ENCODE results near the gene REG4.

REG4 gene

DNA sequence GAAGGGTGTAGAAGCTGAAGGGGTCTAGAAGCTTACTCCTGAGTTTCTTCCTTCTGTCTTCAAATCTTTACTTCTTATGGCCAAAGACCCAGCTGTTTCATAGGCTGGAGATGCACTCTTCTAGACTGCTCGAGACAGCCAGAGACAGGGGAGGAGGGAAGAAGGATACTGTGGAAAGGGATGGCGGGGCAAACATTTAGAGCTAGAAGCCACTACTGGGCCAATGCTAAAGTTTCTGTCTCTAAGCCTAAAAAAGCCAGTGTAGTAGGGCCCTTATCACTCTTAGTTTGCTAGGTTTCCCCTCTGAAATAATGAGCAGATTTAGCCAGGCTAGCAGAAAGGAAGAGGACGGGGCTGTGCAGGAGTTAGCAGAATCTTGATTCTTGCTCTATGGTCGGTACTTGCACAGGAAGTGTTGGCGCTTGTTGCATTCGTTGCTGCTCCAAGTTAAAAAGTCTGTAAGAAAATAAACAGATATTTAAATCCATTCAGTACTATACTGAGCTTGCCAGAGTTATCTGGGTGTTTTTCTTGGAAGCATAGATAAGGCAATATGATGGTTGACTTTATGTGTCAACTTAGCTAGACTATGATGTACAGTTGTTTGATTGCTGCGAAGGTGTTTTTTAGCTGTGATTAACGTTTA lies 16.9 kb downstream of the REG4 start:
- H3K27me3 ChIP-seq (ENCODE audit: insufficient read depth, poor library complexity, severe bottlenecking): no peaks in the 10 kb centered on the region
- no peak for DNase-seq (ENCODE audit: low read depth in 1 of 2, low spot score in 1 of 2)
- H3K27ac ChIP-seq (replicated peaks): no peak overlapping the region
- no peak for TF ChIP-seq GABPA (IDR thresholded peaks at IDR 0.05; ENCODE audit: low read depth)
- no peak for TF ChIP-seq POLR2AphosphoS5 (IDR thresholded peaks at IDR 0.05; ENCODE audit: low read depth)
- TF ChIP-seq REST (IDR thresholded peaks at IDR 0.05; ENCODE audit: insufficient replicate concordance, low read depth): no peak
- TF ChIP-seq, protein P1, sequence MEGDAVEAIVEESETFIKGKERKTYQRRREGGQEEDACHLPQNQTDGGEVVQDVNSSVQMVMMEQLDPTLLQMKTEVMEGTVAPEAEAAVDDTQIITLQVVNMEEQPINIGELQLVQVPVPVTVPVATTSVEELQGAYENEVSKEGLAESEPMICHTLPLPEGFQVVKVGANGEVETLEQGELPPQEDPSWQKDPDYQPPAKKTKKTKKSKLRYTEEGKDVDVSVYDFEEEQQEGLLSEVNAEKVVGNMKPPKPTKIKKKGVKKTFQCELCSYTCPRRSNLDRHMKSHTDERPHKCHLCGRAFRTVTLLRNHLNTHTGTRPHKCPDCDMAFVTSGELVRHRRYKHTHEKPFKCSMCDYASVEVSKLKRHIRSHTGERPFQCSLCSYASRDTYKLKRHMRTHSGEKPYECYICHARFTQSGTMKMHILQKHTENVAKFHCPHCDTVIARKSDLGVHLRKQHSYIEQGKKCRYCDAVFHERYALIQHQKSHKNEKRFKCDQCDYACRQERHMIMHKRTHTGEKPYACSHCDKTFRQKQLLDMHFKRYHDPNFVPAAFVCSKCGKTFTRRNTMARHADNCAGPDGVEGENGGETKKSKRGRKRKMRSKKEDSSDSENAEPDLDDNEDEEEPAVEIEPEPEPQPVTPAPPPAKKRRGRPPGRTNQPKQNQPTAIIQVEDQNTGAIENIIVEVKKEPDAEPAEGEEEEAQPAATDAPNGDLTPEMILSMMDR (IDR thresholded peaks at IDR 0.05; ENCODE audit: insufficient read depth, low read length): no peak
- TF ChIP-seq SPI1 (IDR thresholded peaks at IDR 0.05; ENCODE audit: borderline replicate concordance, low read depth): no peak
- no peak overlapping the region for H3K4me3 ChIP-seq (replicated peaks; ENCODE audit: insufficient read depth, low read length)

DNA sequence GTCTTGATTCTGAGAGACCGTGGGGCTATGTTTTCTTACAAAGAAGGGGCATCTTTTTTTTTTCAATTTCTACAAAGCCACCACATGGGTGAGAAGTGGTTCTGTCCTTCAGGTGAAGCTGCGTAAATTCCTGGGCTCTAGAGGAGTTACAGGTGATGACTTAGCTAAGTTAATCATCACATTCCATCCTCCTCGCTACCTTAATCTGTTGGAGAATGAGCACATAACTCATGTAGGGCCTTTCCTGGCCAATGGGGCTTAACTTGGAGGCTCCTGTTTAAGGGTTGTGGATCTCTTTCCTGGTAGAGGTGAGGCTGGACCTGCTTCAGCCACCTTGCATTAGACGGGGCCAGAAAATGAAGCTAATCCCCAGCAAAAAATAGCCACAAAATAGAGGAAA lies 19.9 kb downstream of the REG4 start:
- TF ChIP-seq, protein P1 (IDR thresholded peaks at IDR 0.05; ENCODE audit: insufficient read depth, low read length): no peak
- no peak for TF ChIP-seq POLR2AphosphoS5 (IDR thresholded peaks at IDR 0.05; ENCODE audit: low read depth)
- no peak for TF ChIP-seq SPI1 (IDR thresholded peaks at IDR 0.05; ENCODE audit: borderline replicate concordance, low read depth)
- no peak for TF ChIP-seq GABPA (IDR thresholded peaks at IDR 0.05; ENCODE audit: low read depth)
- no peak for TF ChIP-seq REST (IDR thresholded peaks at IDR 0.05; ENCODE audit: insufficient replicate concordance, low read depth)
- H3K27ac ChIP-seq (replicated peaks): no peak overlapping the region
- H3K27me3 ChIP-seq (ENCODE audit: insufficient read depth, poor library complexity, severe bottlenecking): no peaks in the 10 kb centered on the region
- no peak overlapping the region for H3K4me3 ChIP-seq (replicated peaks; ENCODE audit: insufficient read depth, low read length)
- DNase-seq (ENCODE audit: low read depth in 1 of 2, low spot score in 1 of 2): no peak

GRCh38 chr1:119790451-119791198 lies 20.6 kb downstream of the REG4 start:
- TF ChIP-seq, protein P1 (IDR thresholded peaks at IDR 0.05; ENCODE audit: insufficient read depth, low read length): no peak
- no peak for TF ChIP-seq POLR2AphosphoS5 (IDR thresholded peaks at IDR 0.05; ENCODE audit: low read depth)
- TF ChIP-seq GABPA (IDR thresholded peaks at IDR 0.05; ENCODE audit: low read depth): no peak
- TF ChIP-seq REST (IDR thresholded peaks at IDR 0.05; ENCODE audit: insufficient replicate concordance, low read depth): no peak
- TF ChIP-seq SPI1 (IDR thresholded peaks at IDR 0.05; ENCODE audit: borderline replicate concordance, low read depth): no peak
- no peak for DNase-seq (ENCODE audit: low read depth in 1 of 2, low spot score in 1 of 2)
- H3K27ac ChIP-seq (replicated peaks): no peak overlapping the region

More at GRCh38 chr1:119790451-119791198, 20.6 kb downstream of the REG4 start:
- no peaks in the 10 kb centered on the region for H3K27me3 ChIP-seq (ENCODE audit: insufficient read depth, poor library complexity, severe bottlenecking)
- H3K4me3 ChIP-seq (replicated peaks; ENCODE audit: insufficient read depth, low read length): no peak overlapping the region

Data from HL-60 (cell line).